Omental fat pad (tissue), 4 donors: Measurements from ENCODE around the gene GFM2. TPM values are rescaled to one million over a fixed set of nuclear protein-coding genes. Genes with fewer than 3 reads are reported as not detected.
"Not testable (repeated sequence)": the region's sequence is repeated elsewhere in the genome, so short reads cannot be mapped to it uniquely, and the experiment has no call there.

ENCODE experiments used
- ATAC-seq: fragments of 150-250 bp; one replicate; pipeline ENCODE4 v1.9.1; 2016; ENCODE audit warnings: mild to moderate bottlenecking, moderate library complexity; ENCODE audit not compliant: low FRiP score
- DNase-seq: peaks from one replicate; pipeline ENCODE4 v3.0.0-alpha.2; 2019; ENCODE audit warnings: low spot score
- total RNA-seq, 4 donors: library from RNA; depleted of rRNA; stranded (reverse); fragments of >200 nt; gene quantifications; one replicate each; pipeline ENCODE4 v1.1.0, GENCODE V29; 2016
- TF ChIP-seq, protein P1 (sequence below), 3 donors: fragments of 450-650 bp; IDR thresholded peaks; one replicate each; pipeline ENCODE4 v1.5.1; 2016 to 2017; ENCODE audit warnings: antibody characterized with exemption in 3 of 3, mild to moderate bottlenecking in 3 of 3, moderate library complexity in 2 of 3

The GFM2 gene, protein sequence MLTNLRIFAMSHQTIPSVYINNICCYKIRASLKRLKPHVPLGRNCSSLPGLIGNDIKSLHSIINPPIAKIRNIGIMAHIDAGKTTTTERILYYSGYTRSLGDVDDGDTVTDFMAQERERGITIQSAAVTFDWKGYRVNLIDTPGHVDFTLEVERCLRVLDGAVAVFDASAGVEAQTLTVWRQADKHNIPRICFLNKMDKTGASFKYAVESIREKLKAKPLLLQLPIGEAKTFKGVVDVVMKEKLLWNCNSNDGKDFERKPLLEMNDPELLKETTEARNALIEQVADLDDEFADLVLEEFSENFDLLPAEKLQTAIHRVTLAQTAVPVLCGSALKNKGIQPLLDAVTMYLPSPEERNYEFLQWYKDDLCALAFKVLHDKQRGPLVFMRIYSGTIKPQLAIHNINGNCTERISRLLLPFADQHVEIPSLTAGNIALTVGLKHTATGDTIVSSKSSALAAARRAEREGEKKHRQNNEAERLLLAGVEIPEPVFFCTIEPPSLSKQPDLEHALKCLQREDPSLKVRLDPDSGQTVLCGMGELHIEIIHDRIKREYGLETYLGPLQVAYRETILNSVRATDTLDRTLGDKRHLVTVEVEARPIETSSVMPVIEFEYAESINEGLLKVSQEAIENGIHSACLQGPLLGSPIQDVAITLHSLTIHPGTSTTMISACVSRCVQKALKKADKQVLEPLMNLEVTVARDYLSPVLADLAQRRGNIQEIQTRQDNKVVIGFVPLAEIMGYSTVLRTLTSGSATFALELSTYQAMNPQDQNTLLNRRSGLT
- 10 to 100 TPM; 15.9 to 23.5 (median 18.3) TPM for total RNA-seq

DNA sequence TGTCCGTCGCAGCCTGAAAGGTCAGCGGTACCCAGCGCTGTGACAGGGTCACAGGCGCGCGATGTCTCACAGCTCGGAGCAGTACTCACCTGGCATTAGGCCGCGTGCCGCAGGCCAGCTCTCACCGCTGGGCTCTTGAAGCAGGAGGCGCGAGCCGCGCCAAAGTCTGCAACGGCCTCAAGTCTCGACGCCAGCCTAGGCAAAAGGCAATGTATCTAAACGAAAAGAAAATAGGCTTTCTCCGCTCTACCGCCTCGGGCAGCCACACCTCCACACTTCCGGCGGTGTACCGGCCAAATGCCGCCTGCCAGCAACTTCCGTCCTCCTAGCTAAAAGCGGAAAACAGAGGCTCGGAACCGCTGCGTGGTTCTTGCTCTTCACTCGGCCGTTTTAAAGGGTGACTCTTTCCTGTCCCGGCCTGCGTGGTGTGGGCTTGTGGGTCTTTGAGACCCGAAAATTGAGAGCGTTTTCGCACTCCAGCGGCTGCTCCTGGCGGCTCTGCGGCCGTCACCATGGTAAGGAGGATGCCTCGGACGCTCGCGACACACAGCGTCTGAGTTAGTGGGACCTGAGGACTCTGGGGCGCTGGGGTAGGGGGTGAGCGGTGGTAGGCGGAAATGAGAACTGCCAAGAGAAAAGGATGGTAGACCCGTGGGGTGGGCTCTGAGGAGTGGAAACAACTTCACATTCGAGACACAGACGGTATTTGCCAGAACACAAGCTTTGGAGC is at the start of gene GFM2, which contains the start of gene NSA2:
GFM2 (minus strand) TSS at position 269 of the 730 bp plus-strand sequence. CDS start 3,375 bp downstream, outside the sequence.
NSA2 (plus strand) TSS at position 401 of the 730 bp plus-strand sequence; CDS start at position 513, 112 bp downstream.
- TF ChIP-seq, protein P1, sequence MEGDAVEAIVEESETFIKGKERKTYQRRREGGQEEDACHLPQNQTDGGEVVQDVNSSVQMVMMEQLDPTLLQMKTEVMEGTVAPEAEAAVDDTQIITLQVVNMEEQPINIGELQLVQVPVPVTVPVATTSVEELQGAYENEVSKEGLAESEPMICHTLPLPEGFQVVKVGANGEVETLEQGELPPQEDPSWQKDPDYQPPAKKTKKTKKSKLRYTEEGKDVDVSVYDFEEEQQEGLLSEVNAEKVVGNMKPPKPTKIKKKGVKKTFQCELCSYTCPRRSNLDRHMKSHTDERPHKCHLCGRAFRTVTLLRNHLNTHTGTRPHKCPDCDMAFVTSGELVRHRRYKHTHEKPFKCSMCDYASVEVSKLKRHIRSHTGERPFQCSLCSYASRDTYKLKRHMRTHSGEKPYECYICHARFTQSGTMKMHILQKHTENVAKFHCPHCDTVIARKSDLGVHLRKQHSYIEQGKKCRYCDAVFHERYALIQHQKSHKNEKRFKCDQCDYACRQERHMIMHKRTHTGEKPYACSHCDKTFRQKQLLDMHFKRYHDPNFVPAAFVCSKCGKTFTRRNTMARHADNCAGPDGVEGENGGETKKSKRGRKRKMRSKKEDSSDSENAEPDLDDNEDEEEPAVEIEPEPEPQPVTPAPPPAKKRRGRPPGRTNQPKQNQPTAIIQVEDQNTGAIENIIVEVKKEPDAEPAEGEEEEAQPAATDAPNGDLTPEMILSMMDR (IDR thresholded peaks at IDR 0.05), result no peak
- ATAC-seq (peak; percentile 97), DNase-seq (peak; percentile 63)

DNA sequence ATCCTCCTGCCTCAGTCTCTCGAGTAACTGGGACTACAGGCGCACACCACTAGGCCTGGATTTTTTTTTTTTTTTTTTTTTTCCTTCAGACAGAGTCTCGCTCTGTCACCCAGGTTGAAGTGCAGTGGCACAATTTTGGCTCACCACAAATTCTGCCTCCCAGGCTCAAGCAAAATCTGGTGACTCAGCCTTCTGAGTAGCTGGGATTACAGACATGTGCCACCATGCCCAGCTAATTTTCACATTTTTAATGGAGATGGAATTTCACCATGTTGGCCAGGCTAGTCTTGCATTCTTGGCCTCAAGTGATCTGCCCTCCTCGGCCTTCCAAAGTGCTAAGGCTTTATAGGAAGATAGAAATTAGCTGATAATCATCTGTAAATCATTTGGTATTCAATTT is 44.0 kb upstream of the GFM2 start:
- DNase-seq (no peak), ATAC-seq (no peak)
- TF ChIP-seq, protein P1 (IDR thresholded peaks at IDR 0.05), result no peak

DNA sequence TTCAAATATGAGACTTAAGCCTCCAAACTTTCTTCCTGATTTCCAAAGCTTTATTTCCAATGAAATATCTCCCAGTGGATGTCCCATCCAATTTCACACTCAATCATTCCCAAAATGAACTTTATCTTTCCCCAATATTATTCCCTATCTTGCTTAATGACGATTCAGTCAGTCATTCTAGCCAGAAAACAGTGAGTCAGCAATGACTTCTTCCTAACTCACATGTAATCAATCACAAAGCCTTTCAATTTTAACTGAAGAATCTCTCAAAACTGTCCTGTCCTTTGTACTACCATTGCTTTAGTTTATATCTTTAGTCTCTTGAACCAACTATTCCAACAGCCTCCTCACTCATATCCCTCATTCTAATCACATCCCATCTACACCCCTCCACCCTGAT is 35.0 kb upstream of the GFM2 start:
- ATAC-seq (no peak), DNase-seq (no peak)
- TF ChIP-seq, protein P1 (IDR thresholded peaks at IDR 0.05), result no peak

DNA sequence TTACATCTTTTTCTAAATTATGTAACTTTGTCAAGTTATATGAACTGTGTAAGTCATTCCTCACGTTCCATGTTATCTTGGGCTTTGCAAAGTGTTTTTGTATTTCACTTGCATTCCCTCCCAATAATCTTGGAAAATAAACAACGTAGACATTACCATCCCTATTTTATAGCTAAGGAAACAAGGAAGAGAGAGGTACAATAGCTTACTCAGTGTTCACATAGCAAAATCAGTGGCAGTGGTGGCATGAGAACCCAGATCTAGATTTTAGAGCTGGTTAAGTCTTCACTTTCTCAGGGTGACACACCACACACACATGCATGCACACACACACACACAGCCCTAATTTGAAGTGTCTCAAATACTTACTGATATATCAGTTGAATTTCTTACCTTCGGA is 34.3 kb upstream of the GFM2 start:
- TF ChIP-seq, protein P1 (IDR thresholded peaks at IDR 0.05), result no peak
- DNase-seq (no peak), ATAC-seq (no peak)

DNA sequence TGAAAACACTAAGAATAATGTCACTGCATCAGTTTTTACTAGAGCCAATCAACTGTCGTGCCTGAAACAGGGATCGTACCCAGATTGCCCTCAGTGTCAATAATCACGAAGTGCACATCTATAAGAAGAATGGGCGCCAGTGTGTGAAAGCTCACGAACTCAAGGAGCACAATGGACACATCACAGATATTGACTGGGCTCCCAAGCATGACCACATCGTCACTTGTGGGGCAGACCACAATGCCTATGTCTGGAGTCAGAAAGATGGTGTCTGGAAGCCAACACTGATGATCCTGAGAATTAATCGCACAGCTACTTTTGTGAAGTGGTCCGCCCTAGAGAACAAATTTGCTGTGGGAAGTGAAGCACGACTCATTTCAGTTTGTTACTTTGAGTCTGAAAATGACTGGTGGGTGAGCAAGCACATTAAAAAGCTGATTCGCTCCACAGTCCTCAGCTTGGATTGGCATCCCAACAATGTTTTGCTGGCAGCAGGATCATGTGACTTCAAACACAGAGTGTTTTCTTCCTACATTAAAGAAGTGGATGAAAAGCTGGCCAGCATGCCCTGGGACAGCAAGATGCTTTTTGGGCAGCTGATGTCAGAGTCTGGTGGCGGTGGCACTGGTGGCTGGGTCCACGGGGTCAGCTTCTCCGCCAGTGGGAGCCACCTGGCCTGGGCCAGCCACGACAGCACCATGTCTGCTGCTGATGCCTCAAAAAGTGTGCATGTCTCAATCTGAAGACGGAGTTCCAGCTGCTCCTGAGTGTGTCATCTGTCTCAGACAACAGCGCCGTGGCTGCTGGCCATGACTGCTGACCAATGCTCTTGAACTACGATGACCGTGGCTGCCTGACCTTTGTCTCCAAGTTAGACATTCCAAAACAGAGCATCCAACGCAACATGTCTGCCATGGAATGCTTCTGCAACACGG is 32.3 kb upstream of the GFM2 start:
- DNase-seq, result no peak
- ATAC-seq, result no peak
- TF ChIP-seq, protein P1 (IDR thresholded peaks at IDR 0.05), result no peak

DNA sequence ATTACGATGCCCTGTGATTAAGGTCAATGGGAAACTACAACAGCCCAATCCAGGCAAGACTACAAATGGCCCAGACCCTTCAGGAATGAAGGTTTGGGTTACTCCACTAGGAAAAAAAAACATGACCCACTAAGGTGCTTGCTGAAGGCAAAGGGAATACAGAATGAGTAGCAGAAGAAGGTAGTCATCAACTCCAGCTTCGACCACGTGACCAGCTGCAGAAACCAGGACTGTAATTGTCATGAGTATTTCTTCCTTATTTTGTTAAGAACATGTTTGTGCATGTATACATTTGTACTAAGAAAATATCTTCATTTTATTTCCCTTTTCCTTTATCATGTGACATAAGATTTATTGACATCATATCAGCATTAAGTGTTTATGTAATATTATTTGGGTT is 24.8 kb upstream of the GFM2 start:
- not testable (repeated sequence) for DNase-seq, ATAC-seq
